H4 (cell line): ENCODE results near the gene MGAT4B. TPM values are rescaled to one million over a fixed set of nuclear protein-coding genes. Genes with fewer than 3 reads are reported as not detected.

ENCODE experiments used
- total RNA-seq: library from RNA; depleted of rRNA; stranded (reverse); fragments of >200 nt; shearing (Covaris generic); gene quantifications from 2 replicates; pipeline ENCODE4 v1.2.3, GENCODE V29; 2014; rRNA removed

MGAT4B gene
- total RNA-seq, 1 experiment from 2014 or later, result 160 TPM

Other genes with a start within 250 kb of the MGAT4B start
- gene HNRNPH1, start 183.2 kb downstream of the MGAT4B start, total RNA-seq, result 417 and 435 TPM in 2 replicates
- not detected in 2 replicates for gene CBY3, start 125.8 kb downstream of the MGAT4B start, total RNA-seq
- gene CANX, start 107.9 kb downstream of the MGAT4B start, total RNA-seq, result 978 and 1,126 TPM in 2 replicates
- 11.9 and 12.8 TPM in 2 replicates for gene MAML1, start 74.0 kb downstream of the MGAT4B start, total RNA-seq
- not detected in 2 replicates for gene LTC4S, start 12.9 kb downstream of the MGAT4B start, total RNA-seq
- 993 and 1,115 TPM in 2 replicates for gene SQSTM1, start 14.0 kb upstream of the MGAT4B start, total RNA-seq
- gene MRNIP, start 52.0 kb upstream of the MGAT4B start, total RNA-seq, result 3.8 and 16.8 TPM in 2 replicates
- 32.1 and 37.5 TPM in 2 replicates for gene TBC1D9B, start 101.0 kb upstream of the MGAT4B start, total RNA-seq